ENCODE results near the gene IFT52.

IFT52 gene

DNA sequence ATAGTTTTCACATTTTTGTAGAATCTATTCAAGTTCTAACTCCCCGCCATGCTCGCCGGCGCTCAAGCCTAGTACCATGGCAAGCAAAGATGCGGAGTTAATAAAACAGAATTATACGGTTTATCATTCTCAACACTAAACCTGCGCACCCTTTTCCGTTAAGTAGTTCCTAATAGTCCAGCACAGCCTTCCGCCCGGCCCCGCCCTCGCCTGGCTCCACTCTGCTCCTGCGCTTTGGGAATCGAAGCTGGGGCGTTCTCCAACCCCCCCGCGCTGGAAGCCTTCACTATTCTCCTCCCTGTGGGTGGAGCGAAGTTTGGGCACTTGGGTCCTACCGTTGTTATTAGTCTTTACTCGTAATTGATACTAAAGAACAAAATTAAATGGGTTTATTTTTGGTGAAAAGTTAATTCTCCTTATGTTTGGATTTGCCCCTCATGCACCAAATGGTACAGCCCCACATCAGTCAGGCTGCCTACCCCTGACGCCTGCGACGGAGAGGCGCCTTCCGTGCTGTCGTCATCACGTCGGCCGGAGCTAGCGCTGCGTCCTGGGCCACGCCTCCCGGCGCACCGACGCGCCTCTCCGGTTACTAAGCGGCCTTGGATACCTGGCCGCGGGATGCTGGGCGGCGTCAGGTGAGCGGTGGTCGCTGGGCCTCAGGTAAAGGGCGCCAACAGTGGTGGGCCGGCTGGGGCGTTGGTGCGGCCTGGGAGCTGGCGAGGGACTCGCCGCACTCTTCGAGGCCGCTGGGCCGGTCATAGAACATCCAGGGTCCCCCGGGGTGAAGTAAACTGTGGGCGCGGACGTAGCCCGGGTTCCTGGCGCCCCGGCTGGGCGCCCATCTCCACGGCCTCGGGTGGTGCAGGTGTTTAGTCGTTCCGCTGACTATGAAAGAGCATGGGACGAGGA is at the start of gene IFT52:
TSS of gene IFT52 (plus strand) at position 546 of the 912 bp plus-strand sequence. CDS start 3,762 bp downstream, outside the sequence.
- DNase-seq (ENCODE audit: low read depth), result peak; percentile 83

- no peak for DNase-seq (ENCODE audit: low read depth)
Measured at GRCh38 chr20:43541214-43541613, 49.5 kb upstream of the IFT52 start.

DNA sequence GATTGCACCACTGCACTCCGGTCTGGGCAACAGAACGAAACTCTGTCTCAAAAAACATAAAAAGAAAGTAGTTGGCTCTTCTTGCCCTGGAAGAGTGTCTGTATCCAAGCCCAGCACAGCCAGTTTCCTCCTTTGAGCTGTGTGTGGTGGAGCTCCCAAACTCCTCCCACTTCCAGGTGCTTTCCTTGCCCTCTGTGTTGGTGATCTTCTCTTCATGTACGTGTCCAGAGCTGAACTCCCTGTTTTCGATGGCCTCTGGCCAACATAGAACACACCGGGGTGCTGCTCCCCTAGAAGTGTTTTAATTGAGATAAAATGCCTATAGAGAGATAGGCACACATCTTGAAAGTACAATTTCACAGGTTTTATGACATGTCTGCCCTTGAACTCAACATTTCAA is 48.6 kb upstream of the IFT52 start:
- no peak for DNase-seq (ENCODE audit: low read depth)

DNA sequence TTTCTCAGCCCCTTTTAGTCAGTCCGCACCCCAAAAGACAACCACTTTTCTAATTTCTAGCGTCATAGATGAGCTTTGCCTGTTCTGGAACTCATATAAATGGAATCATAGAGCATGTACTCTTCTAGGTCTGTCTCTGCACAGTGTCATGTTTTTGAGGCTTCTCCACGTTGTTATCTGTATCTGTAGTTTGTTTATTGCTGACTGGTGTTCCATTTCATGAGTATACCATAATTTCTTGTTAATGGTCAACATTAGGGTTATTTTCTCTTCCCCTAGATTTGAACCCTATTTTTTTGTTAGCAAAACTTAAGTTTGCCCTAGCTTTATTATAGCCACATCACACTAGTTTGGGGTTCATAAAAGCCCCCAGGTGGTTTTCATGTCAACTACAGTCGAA is 48.1 kb upstream of the IFT52 start:
- no peak for DNase-seq (ENCODE audit: low read depth)

- no peak for DNase-seq (ENCODE audit: low read depth)
Measured at GRCh38 chr20:43543138-43543537, 47.6 kb upstream of the IFT52 start.

- no peak for DNase-seq (ENCODE audit: low read depth)
Measured at GRCh38 chr20:43544501-43544900, 46.2 kb upstream of the IFT52 start.

DNA sequence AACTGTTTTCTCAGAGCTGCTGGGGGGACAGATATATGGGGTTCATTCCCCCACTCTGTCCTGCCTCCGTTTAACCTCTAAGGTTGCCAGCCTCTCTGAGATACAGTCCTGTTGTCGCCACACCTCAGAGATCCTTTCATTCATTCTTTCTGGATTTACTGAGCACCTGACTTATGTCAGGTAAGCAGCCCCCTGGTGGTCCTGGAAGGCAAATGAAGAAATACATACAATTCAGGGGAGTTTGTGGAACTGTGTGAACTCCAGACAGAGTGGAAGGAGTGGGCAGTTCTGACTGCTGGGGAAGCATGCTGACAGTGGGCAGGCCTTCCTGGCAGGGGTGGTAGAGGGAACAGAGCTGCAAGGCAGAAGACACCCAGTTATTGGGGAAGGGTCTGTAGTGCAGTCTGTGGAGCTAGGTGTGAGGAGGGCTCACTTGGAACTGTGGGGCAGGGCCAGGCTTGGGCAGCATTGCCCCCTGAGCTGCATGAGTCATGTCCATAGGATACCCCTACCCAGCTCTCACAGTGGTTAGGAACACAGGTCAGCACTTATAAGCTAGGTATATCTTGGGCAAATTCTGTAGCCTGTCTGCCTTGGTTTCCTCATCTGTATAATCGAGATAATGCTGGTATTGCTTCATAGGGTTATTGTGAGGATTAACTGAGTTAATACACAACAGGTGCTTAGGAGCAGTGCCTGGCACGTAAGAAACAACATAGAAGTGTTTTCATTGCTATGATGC is 44.7 kb upstream of the IFT52 start:
- DNase-seq (ENCODE audit: low read depth), result no peak

GRCh38 chr20:43548273-43548880 is 42.4 kb upstream of the IFT52 start:
- DNase-seq (ENCODE audit: low read depth), result no peak

DNA sequence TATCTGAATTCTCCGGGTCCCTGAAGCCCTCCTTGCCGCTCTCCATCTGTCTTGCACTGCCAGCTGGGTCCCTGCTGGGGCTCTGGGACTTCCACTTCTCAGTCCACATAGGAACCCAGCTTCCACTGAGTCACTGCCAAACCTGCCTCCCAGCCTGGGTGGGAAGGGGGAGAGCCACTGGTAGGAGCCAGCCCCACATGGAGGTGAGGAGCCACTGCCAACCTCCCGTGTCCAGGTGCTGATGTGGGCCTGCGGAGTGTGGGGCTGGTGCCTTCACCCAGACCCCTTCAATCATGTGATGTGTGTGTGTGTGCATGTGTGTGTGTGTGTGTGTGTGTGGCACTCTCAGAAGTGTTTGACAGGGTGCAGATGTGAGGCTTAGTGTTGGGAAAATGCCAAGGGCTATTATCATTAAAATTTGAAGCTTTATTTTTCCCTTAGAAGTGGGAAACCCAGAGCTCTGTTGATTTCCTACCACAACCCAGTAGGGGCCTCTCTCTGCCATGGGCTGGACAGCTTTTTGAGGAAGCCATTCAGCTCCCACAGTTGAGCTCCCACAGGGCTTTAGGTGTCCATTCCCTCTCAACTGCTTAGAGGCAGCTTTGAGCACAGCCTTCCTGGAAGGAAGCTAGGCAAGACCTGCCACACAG is 41.2 kb upstream of the IFT52 start:
- DNase-seq (ENCODE audit: low read depth), result no peak

GRCh38 chr20:43550456-43550855 is 40.3 kb upstream of the IFT52 start:
- no peak for DNase-seq (ENCODE audit: low read depth)

- no peak for DNase-seq (ENCODE audit: low read depth)
Measured at GRCh38 chr20:43554369-43554768, 36.4 kb upstream of the IFT52 start.

- DNase-seq (ENCODE audit: low read depth), result no peak
Measured at GRCh38 chr20:43558412-43559146, 32.2 kb upstream of the IFT52 start, which contains the start of gene SGK2. SGK2 (plus strand) TSS chr20:43559027; CDS start chr20:43566496, 7,469 bp downstream.

GRCh38 chr20:43559147-43559987 is 31.4 kb upstream of the IFT52 start:
- no peak for DNase-seq (ENCODE audit: low read depth)

DNA sequence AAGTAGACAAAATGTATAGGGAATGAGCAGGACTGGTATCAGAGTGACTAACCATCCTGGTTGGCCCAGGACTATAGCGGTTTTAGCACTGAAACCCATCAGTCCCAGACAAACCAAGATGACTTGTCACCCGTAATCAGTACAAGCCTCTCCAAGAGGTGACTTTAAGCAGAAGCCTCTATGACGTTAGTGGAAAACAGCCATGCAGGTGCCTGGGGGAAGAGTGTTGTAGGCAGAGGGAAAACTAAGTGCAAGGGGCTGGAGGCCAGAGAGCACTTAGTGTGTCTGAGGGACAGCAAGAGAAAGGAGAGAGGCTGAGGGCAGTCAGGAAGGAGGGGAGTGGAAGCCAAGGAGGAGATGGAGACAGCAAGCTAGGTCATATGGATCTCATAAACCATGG is 29.8 kb upstream of the IFT52 start:
- no peak for DNase-seq (ENCODE audit: low read depth)

DNA sequence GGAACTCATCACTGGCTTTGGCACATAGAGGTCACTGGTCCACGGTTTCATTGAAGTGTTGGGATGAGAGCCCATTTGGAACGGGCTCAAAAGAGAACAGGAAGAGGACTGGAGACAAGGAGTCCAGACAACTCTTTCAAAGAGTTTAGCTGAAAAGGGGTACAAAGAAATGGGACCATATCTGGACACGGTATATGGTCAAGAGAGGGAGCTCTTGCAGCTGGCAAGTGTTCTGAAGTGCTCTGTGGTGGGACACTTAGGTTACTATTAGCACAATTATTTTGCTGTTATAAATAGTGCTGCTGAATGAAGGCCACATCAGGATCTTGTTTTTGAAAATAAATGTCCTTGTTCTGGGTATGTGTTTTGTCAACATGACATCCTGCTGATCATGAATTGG is 27.3 kb upstream of the IFT52 start:
- DNase-seq (ENCODE audit: low read depth), result no peak

DNA sequence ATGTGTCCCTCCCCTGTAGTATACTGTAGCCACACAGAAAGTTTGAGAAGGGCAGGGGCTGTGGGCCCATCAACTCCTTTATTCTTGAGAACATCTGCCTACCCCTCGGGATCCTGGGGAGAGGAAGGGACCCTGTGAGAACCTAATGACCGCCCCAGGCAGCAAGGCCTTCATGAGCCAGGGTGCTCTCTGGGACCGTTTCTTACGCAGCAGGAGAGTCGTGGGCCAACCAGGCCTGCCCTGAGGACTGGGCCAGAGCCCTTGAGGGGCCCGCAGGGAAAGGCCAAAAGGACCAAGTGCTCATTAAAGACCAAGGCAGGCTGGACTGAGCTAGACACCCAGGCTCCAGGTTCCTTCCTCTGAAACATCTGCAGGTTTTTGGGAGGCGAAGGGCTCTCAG is 26.7 kb upstream of the IFT52 start:
- DNase-seq (ENCODE audit: low read depth), result no peak

GRCh38 chr20:43564455-43564854 is 26.3 kb upstream of the IFT52 start:
- DNase-seq (ENCODE audit: low read depth), result no peak

GRCh38 chr20:43564993-43565757 is 25.6 kb upstream of the IFT52 start:
- no peak for DNase-seq (ENCODE audit: low read depth)

DNA sequence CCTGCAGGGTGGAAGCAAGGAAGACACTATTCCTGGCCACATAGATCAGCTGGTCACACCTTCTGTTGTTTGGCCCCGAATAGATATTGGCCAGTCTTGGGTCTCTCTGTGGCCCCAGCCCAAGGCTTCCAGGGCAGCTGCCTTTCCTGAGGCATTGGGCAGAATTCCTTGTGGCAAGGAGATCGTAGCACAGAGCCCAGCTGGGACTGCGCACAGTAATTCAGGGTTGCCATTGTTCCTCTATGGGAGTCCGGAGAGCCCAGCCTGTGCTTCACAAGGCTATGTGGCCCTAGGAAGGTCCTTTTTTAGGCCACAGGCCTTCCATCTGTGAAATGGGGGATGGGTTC is 25.0 kb upstream of the IFT52 start:
- DNase-seq (ENCODE audit: low read depth), result no peak

DNA sequence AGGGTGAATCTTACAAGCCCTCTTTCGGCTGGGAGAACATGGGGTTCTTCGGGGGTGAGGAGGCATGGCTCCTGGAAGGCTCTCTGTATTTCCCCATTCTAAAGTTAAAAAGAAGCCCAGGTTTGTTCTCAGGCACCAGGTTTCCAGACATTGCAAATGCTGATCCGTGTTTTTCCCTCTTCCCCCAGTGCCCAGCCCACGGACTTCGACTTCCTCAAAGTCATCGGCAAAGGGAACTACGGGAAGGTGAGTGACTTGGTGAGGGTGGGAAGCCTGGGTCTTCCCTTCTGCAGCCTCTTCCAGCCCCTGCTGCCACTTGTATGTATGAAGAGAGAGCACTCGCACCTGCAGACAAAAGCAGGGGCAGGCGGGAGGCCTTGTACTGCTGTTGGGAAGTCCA is 23.3 kb upstream of the IFT52 start:
- DNase-seq (ENCODE audit: low read depth), result no peak

All from activated T-cell treated with anti-CD3 and anti-CD28 coated beads for 24 hours (primary cell).